IMR-90 (cell line): ENCODE measurements around the gene NDFIP2. TPM values are rescaled to one million over a fixed set of nuclear protein-coding genes. Genes with fewer than 3 reads are reported as not detected.

Experiments
- ATAC-seq: fragments of 200-7000 bp; cut with Tn5 transposase; 2 replicates; pipeline ENCODE4 v1.9.1; 2020; ENCODE audit warnings: low read depth, mild to moderate bottlenecking, moderate library complexity
- BruUV-seq: library from RNA; stranded (reverse); fragments of 400-500 nt; replicated peaks from 2 replicates; lab custom pipeline; 2021; lab: Mats Ljungman, UMichigan
- CTCF ChIA-PET: fragments of 300-600 bp; formaldehyde crosslinking; extraction: SDS; loops from one replicate; lab custom pipeline; 2021; ENCODE audit warnings: antibody characterized with exemption; lab: Yijun Ruan, JAX
- POLR2A ChIA-PET: fragments of 300-600 bp; sonication (Branson Sonifier 250); formaldehyde crosslinking; loops from one replicate; lab custom pipeline; 2022; ENCODE audit warnings: antibody characterized with exemption; ENCODE audit not compliant: unreplicated experiment; lab: Charles Lee
- DNase-seq: peaks from one replicate; pipeline ENCODE4 v3.0.0; 2013
- H2AFZ ChIP-seq: replicated peaks from 2 replicates; pipeline ENCODE3; 2013; ENCODE audit warnings: low read length, mild to moderate bottlenecking; ENCODE audit not compliant: poor library complexity
- H2AK5ac ChIP-seq: 2 replicates; pipeline ENCODE4 v1.6.1; 2013; ENCODE audit warnings: low read depth, low read length, inconsistent platforms
- H2AK9ac ChIP-seq: replicated peaks from 2 replicates; pipeline ENCODE3; 2013; ENCODE audit warnings: mild to moderate bottlenecking, low read depth, low read length, moderate library complexity; ENCODE audit not compliant: poor library complexity
- H2BK120ac ChIP-seq: 2 replicates; pipeline ENCODE4 v1.6.1; 2013; ENCODE audit warnings: low read depth, low read length, inconsistent platforms
- H2BK15ac ChIP-seq: 3 replicates; pipeline ENCODE4 v1.6.1; 2013; ENCODE audit warnings: low read depth, low read length, inconsistent platforms
- H2BK20ac ChIP-seq: 2 replicates; pipeline ENCODE4 v1.6.1; 2013; ENCODE audit warnings: low read depth, mild to moderate bottlenecking, inconsistent platforms, low read length, moderate library complexity
- H2BK5ac ChIP-seq: 2 replicates; pipeline ENCODE4 v1.6.1; 2013; ENCODE audit warnings: mild to moderate bottlenecking, low read depth, low read length, inconsistent platforms; ENCODE audit not compliant: poor library complexity, severe bottlenecking
- H3K14ac ChIP-seq: replicated peaks from 2 replicates; pipeline ENCODE4 v1.6.1; 2013; ENCODE audit warnings: low read depth, low read length, inconsistent platforms
- H3K18ac ChIP-seq: 2 replicates; pipeline ENCODE4 v1.6.1; 2013; ENCODE audit warnings: low read depth, low read length, control low read depth
- H3K23ac ChIP-seq: 2 replicates; pipeline ENCODE4 v1.6.1; 2013; ENCODE audit warnings: low read depth, low read length, inconsistent platforms
- H3K27ac ChIP-seq: 2 replicates; pipeline ENCODE4 v1.5.1; 2013; ENCODE audit warnings: mild to moderate bottlenecking, control low read depth, low read length; ENCODE audit not compliant: insufficient read depth
- H3K27me3 ChIP-seq: 2 replicates; pipeline ENCODE4 v1.6.1; 2013; ENCODE audit warnings: low read length; ENCODE audit not compliant: control insufficient read depth, insufficient read depth
- H3K36me3 ChIP-seq: 2 replicates; pipeline ENCODE4 v1.6.1; 2013; ENCODE audit warnings: low read length, mixed read lengths; ENCODE audit not compliant: control insufficient read depth, insufficient read depth
- H3K4ac ChIP-seq: 2 replicates; pipeline ENCODE4 v1.6.1; 2013; ENCODE audit warnings: low read depth, low read length, inconsistent platforms
- H3K4me1 ChIP-seq: 2 replicates; pipeline ENCODE4 v1.6.1; 2013; ENCODE audit warnings: low read length, mixed read lengths; ENCODE audit not compliant: control insufficient read depth, insufficient read depth
- H3K4me2 ChIP-seq: 2 replicates; pipeline ENCODE4 v1.6.1; 2013; ENCODE audit warnings: low read depth, mild to moderate bottlenecking, control low read depth, low read length, moderate library complexity
- H3K4me3 ChIP-seq: 2 replicates; pipeline ENCODE4 v1.5.1; 2013; ENCODE audit warnings: low read depth, mild to moderate bottlenecking, control low read depth, low read length, moderate library complexity; ENCODE audit not compliant: insufficient read depth
- H3K56ac ChIP-seq: 2 replicates; pipeline ENCODE4 v1.6.1; 2013; ENCODE audit warnings: low read length, inconsistent platforms; ENCODE audit not compliant: insufficient read depth; ENCODE audit errors: extremely low read depth
- H3K79me1 ChIP-seq, 2 experiments: 2 replicates each; pipeline ENCODE4 v1.6.1; 2013; ENCODE audit warnings: low read length in 2 of 2, inconsistent platforms in 1 of 2, low read depth in 1 of 2
- H3K9ac ChIP-seq: 2 replicates; pipeline ENCODE4 v1.6.1; 2013; ENCODE audit warnings: low read depth, low read length, control low read depth
- H3K9me1 ChIP-seq: 2 replicates; pipeline ENCODE4 v1.6.1; 2013; ENCODE audit warnings: low read length, inconsistent platforms; ENCODE audit not compliant: insufficient read depth
- H3K9me3 ChIP-seq: 2 replicates; pipeline ENCODE4 v1.6.1; 2013; ENCODE audit warnings: low read length; ENCODE audit not compliant: control insufficient read depth, insufficient read depth
- H4K20me1 ChIP-seq: 2 replicates; pipeline ENCODE4 v1.6.1; 2013; ENCODE audit warnings: low read length, inconsistent platforms; ENCODE audit not compliant: insufficient read depth
- H4K5ac ChIP-seq: 2 replicates; pipeline ENCODE4 v1.6.1; 2013; ENCODE audit warnings: mild to moderate bottlenecking, low read depth, low read length, control low read depth
- H4K8ac ChIP-seq, 2 experiments: 2 replicates each; pipeline ENCODE4 v1.6.1; 2013; ENCODE audit warnings: low read depth in 2 of 2, low read length in 2 of 2, control low read depth in 1 of 2, inconsistent platforms in 1 of 2
- H4K91ac ChIP-seq: 2 replicates; pipeline ENCODE4 v1.6.1; 2013; ENCODE audit warnings: low read depth, low read length, inconsistent platforms; ENCODE audit not compliant: insufficient read depth
- ELK1 ChIP-seq: fragments of 150-350 bp; IDR thresholded peaks from 2 replicates; pipeline ENCODE4 v1.6.1; 2016; ENCODE audit warnings: low read depth, mild to moderate bottlenecking, low read length, moderate library complexity, borderline replicate concordance
- POLR2A ChIP-seq: IDR thresholded peaks from 2 replicates; pipeline ENCODE4 v1.6.1; 2012; ENCODE audit warnings: mild to moderate bottlenecking, low read depth, low read length
- RAD21 ChIP-seq: IDR thresholded peaks from 2 replicates; pipeline ENCODE4 v1.6.1; 2012; ENCODE audit warnings: low read length, improper control_type of control experiment
- RCOR1 ChIP-seq: IDR thresholded peaks from 2 replicates; pipeline ENCODE4 v1.6.1; 2012; ENCODE audit warnings: mild to moderate bottlenecking, low read length, improper control_type of control experiment; ENCODE audit not compliant: insufficient replicate concordance
- RFX5 ChIP-seq: IDR thresholded peaks from 2 replicates; pipeline ENCODE4 v1.8.0; 2012; ENCODE audit warnings: low read depth, mild to moderate bottlenecking, low read length, moderate library complexity
- WGBS, 2 experiments: methylation state at CpG; one replicate each; pipeline versions ENCODE4 v1.1.5 to v1.1.7; 2013; ENCODE audit warnings: missing lambda C conversion rate in 2 of 2; ENCODE audit not compliant: insufficient read length in 1 of 2; ENCODE audit errors: extremely low coverage in 2 of 2; 5-methylcytosine and 5-hydroxymethylcytosine counted together
- dilution Hi-C: fragments of 300-500 bp; cut with HindIII; formaldehyde crosslinking; loops from one replicate; pipeline ENCODE4 v1.14.3; 2018; ENCODE audit warnings: low sequenced_read_pairs; ENCODE audit not compliant: unreplicated experiment
- in situ Hi-C: fragments of 300-500 bp; cut with MboI; formaldehyde crosslinking; loops from 3 replicates; pipeline ENCODE4 v1.14.3; 2019; ENCODE audit warnings: low sequenced_read_pairs, inconsistent platforms, mixed read lengths
- intact Hi-C: fragments of 100-400 bp; cut with micrococcal nuclease; formaldehyde crosslinking; loops from 2 replicates; pipeline ENCODE4 v1.10.0; 2022
- polyA plus RNA-seq, 3 experiments: library from polyadenylated mRNA; depleted of rRNA; stranded (reverse); fragments of >200 nt; gene quantifications; 2 replicates each; pipeline ENCODE4 v1.2.3, GENCODE V29; 2012; ENCODE audit warnings: low replicate concordance in 1 of 3
- total RNA-seq: library from RNA; depleted of rRNA; stranded (reverse); fragments of >200 nt; gene quantifications from 2 replicates; pipeline ENCODE4 v1.2.3, GENCODE V29; 2012

NDFIP2 gene
- total and polyA plus RNA-seq, 2 of the 4 experiments (the other 2 are of a cell fraction), result 23.8 to 25.8 TPM

- H3K4ac ChIP-seq, result no peak overlapping the region
- no peak overlapping the region for H3K18ac ChIP-seq
- H3K4me3 ChIP-seq, result no peak overlapping the region
- CTCF ChIA-PET, result no interaction called here
- no peaks in the 10 kb centered on the region for H3K36me3 ChIP-seq
- H2AFZ ChIP-seq, result no peak overlapping the region
- H2BK5ac ChIP-seq, result no peak overlapping the region
- H3K9me3 ChIP-seq, result no peaks in the 10 kb centered on the region
- no peak overlapping the region for H2AK9ac ChIP-seq
- no peak overlapping the region for H2AK5ac ChIP-seq
- no peaks in the 10 kb centered on the region for H4K20me1 ChIP-seq
- no peak overlapping the region for H4K5ac ChIP-seq
- no peak overlapping the region for H3K56ac ChIP-seq
- H3K27ac ChIP-seq, result no peak overlapping the region
- H2BK120ac ChIP-seq, result no peak overlapping the region
- no peak for ATAC-seq
- TF ChIP-seq RFX5, result no peak
- no peak for TF ChIP-seq RAD21
- TF ChIP-seq ELK1, result no peak
- no peak for TF ChIP-seq RCOR1
- TF ChIP-seq POLR2A, result no peak
- no peaks in the 10 kb centered on the region for H3K79me1 ChIP-seq
- no peak for DNase-seq
- dilution Hi-C loops (loop anchor here (25.0 kb wide), 1 partner anchor 91 kb away; no protein-coding TSS in a partner anchor), in situ Hi-C loops (no loop called here), intact Hi-C loops (no loop called here)
- H3K23ac ChIP-seq, result no peak overlapping the region
- no peaks in the 10 kb centered on the region for H3K9me1 ChIP-seq
- H3K9ac ChIP-seq, result no peak overlapping the region
- BruUV-seq, result no TSS peak
- H3K27me3 ChIP-seq, result no peaks in the 10 kb centered on the region
- no peak overlapping the region for H3K14ac ChIP-seq
- POLR2A ChIA-PET, result no interaction called here
- H4K8ac ChIP-seq, result no peak overlapping the region
- H3K4me1 ChIP-seq, result no peaks in the 10 kb centered on the region
- no peak overlapping the region for H4K91ac ChIP-seq
- H3K4me2 ChIP-seq, result no peak overlapping the region
- no peak overlapping the region for H2BK20ac ChIP-seq
- 57% methylated on average over 1 of the region's 11 CpGs; no CpG with 5 or more reads in 1 of the 2 experiments for WGBS, 2 experiments
- H2BK15ac ChIP-seq, result no peak overlapping the region
These were observed 34.8 kb upstream of the NDFIP2 start for GRCh38 chr13:79445968-79446645.
